Progenitor cell of endocrine pancreas (in vitro differentiated cells): ENCODE results near the gene NFIX. TPM values are rescaled to one million over a fixed set of nuclear protein-coding genes. Genes with fewer than 3 reads are reported as not detected.

Experiments
- DNase-seq: peaks from one replicate; pipeline ENCODE4 v3.0.0; 2021; ENCODE audit warnings: low spot score; ENCODE audit not compliant: unreplicated experiment
- H3K27ac Mint-ChIP-seq: 2 replicates; pipeline ENCODE4 v1.8.0; 2021; ENCODE audit warnings: mild to moderate bottlenecking, moderate library complexity, mixed read lengths
- H3K27me3 Mint-ChIP-seq: 2 replicates; pipeline ENCODE4 v1.8.0; 2021; ENCODE audit warnings: mixed read lengths
- H3K36me3 Mint-ChIP-seq: 2 replicates; pipeline ENCODE4 v1.8.0; 2022; ENCODE audit warnings: mixed read lengths; ENCODE audit not compliant: insufficient read depth
- H3K4me1 Mint-ChIP-seq: 2 replicates; pipeline ENCODE4 v1.8.0; 2021; ENCODE audit warnings: low read depth, mixed read lengths
- H3K4me3 Mint-ChIP-seq: 2 replicates; pipeline ENCODE4 v1.8.0; 2021; ENCODE audit warnings: low read depth, mild to moderate bottlenecking, moderate library complexity, mixed read lengths
- H3K9me3 Mint-ChIP-seq: 2 replicates; pipeline ENCODE4 v1.8.0; 2021; ENCODE audit warnings: low read depth, mixed read lengths
- total RNA-seq: library from RNA; stranded (reverse); gene quantifications from 2 replicates; pipeline ENCODE4 v1.2.1, GENCODE V29; 2021
- TF ChIP-seq, protein P1 (sequence below): fragments of 200-600 bp; sonication (generic); IDR thresholded peaks from one replicate; pipeline ENCODE4 v1.5.0; 2021; ENCODE audit warnings: antibody characterized with exemption, mild to moderate bottlenecking; ENCODE audit not compliant: unreplicated experiment

NFIX gene
- total RNA-seq, 1 donor from 2014 or later = 0.46 TPM

DNA sequence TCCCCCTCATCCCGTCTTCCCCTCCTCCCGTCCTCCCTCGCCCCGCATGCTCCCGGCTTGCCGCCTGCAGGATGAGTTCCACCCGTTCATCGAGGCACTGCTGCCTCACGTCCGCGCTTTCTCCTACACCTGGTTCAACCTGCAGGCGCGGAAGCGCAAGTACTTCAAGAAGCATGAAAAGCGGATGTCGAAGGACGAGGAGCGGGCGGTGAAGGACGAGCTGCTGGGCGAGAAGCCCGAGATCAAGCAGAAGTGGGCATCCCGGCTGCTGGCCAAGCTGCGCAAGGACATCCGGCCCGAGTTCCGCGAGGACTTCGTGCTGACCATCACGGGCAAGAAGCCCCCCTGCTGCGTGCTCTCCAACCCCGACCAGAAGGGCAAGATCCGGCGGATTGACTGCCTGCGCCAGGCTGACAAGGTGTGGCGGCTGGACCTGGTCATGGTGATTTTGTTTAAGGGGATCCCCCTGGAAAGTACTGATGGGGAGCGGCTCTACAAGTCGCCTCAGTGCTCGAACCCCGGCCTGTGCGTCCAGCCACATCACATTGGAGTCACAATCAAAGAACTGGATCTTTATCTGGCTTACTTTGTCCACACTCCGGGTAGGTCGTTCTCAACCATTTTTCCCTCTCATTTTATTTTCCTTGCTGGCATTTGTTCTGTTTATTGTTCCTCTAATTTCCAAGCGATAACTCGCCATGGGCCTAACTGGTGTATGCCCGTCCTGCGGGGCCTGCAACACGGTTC lies 29.8 kb downstream of the NFIX start:
- no peak for DNase-seq
- Mint-ChIP-seq H3K27me3 (peaks cover 99% of the 10 kb centered on the region), H3K4me1 (peaks cover 22% of the 10 kb centered on the region), H3K27ac (no peak overlapping the region), H3K36me3 (no peaks in the 10 kb centered on the region), H3K9me3 (no peaks in the 10 kb centered on the region), H3K4me3 (no peak overlapping the region)
- TF ChIP-seq, protein P1, sequence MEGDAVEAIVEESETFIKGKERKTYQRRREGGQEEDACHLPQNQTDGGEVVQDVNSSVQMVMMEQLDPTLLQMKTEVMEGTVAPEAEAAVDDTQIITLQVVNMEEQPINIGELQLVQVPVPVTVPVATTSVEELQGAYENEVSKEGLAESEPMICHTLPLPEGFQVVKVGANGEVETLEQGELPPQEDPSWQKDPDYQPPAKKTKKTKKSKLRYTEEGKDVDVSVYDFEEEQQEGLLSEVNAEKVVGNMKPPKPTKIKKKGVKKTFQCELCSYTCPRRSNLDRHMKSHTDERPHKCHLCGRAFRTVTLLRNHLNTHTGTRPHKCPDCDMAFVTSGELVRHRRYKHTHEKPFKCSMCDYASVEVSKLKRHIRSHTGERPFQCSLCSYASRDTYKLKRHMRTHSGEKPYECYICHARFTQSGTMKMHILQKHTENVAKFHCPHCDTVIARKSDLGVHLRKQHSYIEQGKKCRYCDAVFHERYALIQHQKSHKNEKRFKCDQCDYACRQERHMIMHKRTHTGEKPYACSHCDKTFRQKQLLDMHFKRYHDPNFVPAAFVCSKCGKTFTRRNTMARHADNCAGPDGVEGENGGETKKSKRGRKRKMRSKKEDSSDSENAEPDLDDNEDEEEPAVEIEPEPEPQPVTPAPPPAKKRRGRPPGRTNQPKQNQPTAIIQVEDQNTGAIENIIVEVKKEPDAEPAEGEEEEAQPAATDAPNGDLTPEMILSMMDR = no peak

DNA sequence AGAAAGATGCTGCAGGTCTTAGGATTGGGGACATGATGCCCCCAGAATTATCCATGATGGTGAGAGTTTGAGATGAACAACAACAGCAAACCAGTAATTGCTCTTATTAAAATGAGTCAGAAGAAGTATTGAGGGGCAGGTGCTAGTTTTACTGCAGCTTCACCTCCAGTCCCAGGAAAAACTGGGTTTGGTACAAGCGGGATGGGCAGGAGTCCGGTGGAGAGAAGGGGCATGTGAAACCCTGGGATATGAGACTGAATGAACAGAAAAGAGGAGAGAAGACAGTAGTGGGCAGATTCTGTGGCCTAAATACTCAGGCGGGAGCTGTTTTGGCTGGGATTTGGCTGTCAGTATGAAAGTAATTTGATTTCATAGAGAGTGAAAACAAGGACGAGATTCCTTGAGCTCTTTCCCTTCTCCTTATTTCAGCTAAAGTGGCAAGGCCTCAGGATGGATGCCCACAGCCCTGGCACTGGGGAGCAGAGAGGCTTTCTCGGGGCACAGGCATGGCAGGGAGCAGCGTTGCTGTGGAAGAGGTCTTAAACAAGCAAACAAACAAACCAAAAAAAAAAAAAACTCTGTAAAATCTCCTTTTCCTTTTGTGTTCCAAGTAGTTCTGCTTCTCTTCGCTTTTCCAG lies 30.7 kb downstream of the NFIX start:
- Mint-ChIP-seq H3K27ac (no peak overlapping the region), H3K27me3 (peaks cover 99% of the 10 kb centered on the region), H3K4me1 (peaks cover 22% of the 10 kb centered on the region), H3K9me3 (no peaks in the 10 kb centered on the region), H3K4me3 (no peak overlapping the region), H3K36me3 (no peaks in the 10 kb centered on the region)
- TF ChIP-seq, protein P1 = no peak
- no peak for DNase-seq

DNA sequence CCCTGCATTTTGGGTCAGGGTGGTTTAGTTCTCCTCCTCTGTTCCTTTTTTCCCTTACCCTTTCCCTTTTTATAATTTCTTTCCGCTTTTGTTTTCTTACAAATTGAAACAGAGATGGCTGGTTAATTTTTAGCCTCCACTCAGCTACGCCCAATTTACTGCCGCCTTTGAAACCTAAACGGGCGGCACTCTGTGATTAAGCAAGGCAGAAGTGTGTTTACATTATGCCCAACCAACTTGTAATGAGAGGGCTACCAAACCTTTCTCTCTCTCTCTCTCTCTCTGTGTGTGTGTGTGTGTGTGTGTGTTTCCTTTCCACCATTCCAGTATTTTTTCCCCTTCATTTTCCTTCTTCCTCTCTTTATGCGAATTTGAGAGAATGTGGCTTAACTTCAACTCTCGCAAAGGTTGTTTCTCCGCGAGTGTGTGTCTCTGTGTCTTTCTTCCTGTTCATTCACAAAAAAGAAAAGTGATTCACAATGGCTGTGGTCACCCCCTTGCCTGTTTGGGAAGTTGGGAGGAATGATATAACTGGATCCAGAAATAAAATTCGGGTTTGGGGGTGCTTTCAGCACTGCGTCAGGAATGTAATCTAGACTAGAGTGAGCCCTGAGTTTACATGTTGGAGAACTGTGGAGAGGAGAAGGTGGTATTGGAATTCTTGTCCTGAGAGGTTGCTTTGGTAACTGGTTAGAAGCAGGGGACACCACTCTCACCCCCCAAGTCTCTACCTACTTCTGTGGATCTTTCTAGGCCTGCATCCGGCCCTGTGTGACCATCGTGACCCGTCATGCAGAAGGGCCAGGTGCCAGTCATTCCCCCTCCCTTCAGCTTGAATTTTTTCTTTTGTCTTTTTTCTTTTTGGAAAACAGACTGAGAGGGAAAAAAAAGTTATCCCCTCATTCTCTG lies 31.4 kb downstream of the NFIX start:
- H3K9me3 Mint-ChIP-seq = no peaks in the 10 kb centered on the region
- no peak overlapping the region for H3K27ac Mint-ChIP-seq
- peaks cover 22% of the 10 kb centered on the region for H3K4me1 Mint-ChIP-seq
- TF ChIP-seq, protein P1 = no peak
- DNase-seq = no peak
- no peak overlapping the region for H3K4me3 Mint-ChIP-seq
- no peaks in the 10 kb centered on the region for H3K36me3 Mint-ChIP-seq
- peaks cover 99% of the 10 kb centered on the region for H3K27me3 Mint-ChIP-seq

DNA sequence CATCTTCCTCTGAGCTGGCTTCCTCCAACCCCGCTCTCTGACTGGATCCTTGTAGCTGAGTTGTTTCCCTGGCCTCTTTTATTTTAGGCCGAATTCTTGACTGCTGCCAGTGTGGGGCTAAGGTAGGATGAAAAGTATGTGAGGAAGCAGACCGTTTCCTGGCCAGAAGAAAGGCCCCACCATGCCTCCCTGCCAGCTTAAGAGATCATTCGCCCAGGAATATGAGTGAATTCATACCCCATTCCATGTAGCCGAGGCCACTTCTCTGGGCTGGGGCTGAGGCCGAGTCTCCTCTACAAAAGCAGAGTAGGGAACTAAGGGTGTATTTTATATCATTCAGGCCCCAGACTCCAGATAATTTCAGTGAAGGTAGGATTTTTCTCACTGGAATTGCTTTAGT lies 32.3 kb downstream of the NFIX start:
- Mint-ChIP-seq H3K27me3 (peaks cover 99% of the 10 kb centered on the region), H3K9me3 (no peaks in the 10 kb centered on the region), H3K4me1 (peaks cover 22% of the 10 kb centered on the region), H3K4me3 (no peak overlapping the region), H3K36me3 (no peaks in the 10 kb centered on the region), H3K27ac (no peak overlapping the region)
- TF ChIP-seq, protein P1 = no peak
- no peak for DNase-seq

DNA sequence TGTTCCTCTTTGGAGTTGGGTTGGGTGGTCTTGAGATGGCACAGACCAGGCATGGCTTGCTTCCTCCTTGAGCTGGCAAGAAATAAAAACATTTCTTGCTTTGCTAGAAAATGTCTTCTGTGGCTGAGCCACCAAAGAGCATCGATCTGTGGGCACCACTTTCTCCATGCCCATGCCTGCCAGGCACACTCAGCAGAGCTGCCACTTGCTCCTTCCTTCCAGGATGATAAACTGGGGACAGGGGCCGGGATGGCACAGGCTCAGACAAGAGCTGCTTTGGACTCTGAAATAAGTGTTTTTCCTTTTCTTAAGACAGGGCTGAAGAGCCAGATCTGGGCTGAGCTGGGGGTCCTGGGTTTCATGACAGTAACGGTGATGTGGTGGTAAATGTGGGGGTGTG lies 32.8 kb downstream of the NFIX start:
- TF ChIP-seq, protein P1 = no peak
- Mint-ChIP-seq H3K4me1 (peaks cover 22% of the 10 kb centered on the region), H3K36me3 (no peaks in the 10 kb centered on the region), H3K27me3 (peaks cover 98% of the 10 kb centered on the region), H3K4me3 (no peak overlapping the region), H3K27ac (no peak overlapping the region), H3K9me3 (no peaks in the 10 kb centered on the region)
- no peak for DNase-seq
